HepG2 (cell line): ENCODE data around the gene ARPC1A. TPM values are rescaled to one million over a fixed set of nuclear protein-coding genes. Genes with fewer than 3 reads are reported as not detected.

Experiments used
- ATAC-seq: fragments of 200-7000 bp; cut with Tn5 transposase; 3 replicates; pipeline ENCODE4 v1.9.1; 2020; ENCODE audit warnings: mild to moderate bottlenecking, moderate library complexity
- BruUV-seq: library from RNA; stranded (reverse); fragments of 400-500 nt; replicated peaks from 2 replicates; lab custom pipeline; 2021; lab: Mats Ljungman, UMichigan
- CTCF ChIA-PET: fragments of 300-600 bp; formaldehyde crosslinking; extraction: SDS; loops from one replicate; lab custom pipeline; 2021; ENCODE audit warnings: low total read pairs, inconsistent platforms, low intra/inter-chr PET ratio; lab: Yijun Ruan, JAX
- POLR2A ChIA-PET: fragments of 350-600 bp; sonication (Branson Sonifier 250); formaldehyde crosslinking; loops from one replicate; lab custom pipeline; 2020; ENCODE audit warnings: antibody characterized with exemption, inconsistent platforms; lab: Yijun Ruan, JAX
- DNase-seq: peaks from one replicate; pipeline ENCODE4 v3.0.0-alpha.2; 2015; ENCODE audit warnings: low spot score
- FAIRE-seq: peaks from 3 replicates; lab custom pipeline; 2011; peaks lifted over from hg19 to GRCh38; lab: Jason Lieb, UNC
- H2AFZ ChIP-seq: one replicate; pipeline ENCODE4 v1.6.1; 2011; ENCODE audit warnings: low read length, inconsistent platforms
- H3K27ac ChIP-seq: fragments of 300-600 bp; 3 replicates; pipeline ENCODE4 v1.8.0; 2011; ENCODE audit warnings: mixed run types, mild to moderate bottlenecking, mixed read lengths, low read length, inconsistent platforms; ENCODE audit not compliant: insufficient read depth; ENCODE audit errors: extremely low read length
- H3K27me3 ChIP-seq, 2 experiments: fragments of 200-600 bp in 1 of 2; 2 replicates in 1 of 2; 3 replicates in 1 of 2; pipeline versions ENCODE4 v1.6.0 to v1.8.0; 2011; ENCODE audit warnings: low read length in 2 of 2, mild to moderate bottlenecking in 2 of 2, moderate library complexity in 2 of 2, inconsistent platforms in 1 of 2; ENCODE audit not compliant: insufficient read depth in 2 of 2, control insufficient read depth in 1 of 2
- H3K36me3 ChIP-seq, 2 experiments: fragments of 200-600 bp in 1 of 2; replicated peaks in 1 of 2; 2 replicates in 1 of 2; 3 replicates in 1 of 2; pipeline versions ENCODE4 v1.5.1 to v1.8.0; 2011; ENCODE audit warnings: low read length in 2 of 2, inconsistent platforms in 1 of 2; ENCODE audit not compliant: insufficient read depth in 2 of 2, control insufficient read depth in 1 of 2
- H3K4me1 ChIP-seq: 2 replicates; pipeline ENCODE4 v1.5.1; 2012; ENCODE audit warnings: low read length, inconsistent platforms; ENCODE audit not compliant: insufficient read depth
- H3K4me2 ChIP-seq: 2 replicates; pipeline ENCODE4 v1.6.0; 2011; ENCODE audit warnings: low read depth, low read length, inconsistent platforms
- H3K4me3 ChIP-seq, 3 experiments: fragments of 200-600 bp in 1 of 3; sonication (generic), shearing (Covaris generic) in 1 of 3; replicated peaks in 1 of 3; 2 replicates each; pipeline ENCODE4 v1.5.1; 2011 to 2016; ENCODE audit warnings: low read length in 3 of 3, inconsistent platforms in 2 of 3, low read depth in 2 of 3, mild to moderate bottlenecking in 2 of 3, control low read depth in 1 of 3, mixed read lengths in 1 of 3; ENCODE audit not compliant: insufficient read depth in 1 of 3
- H3K79me2 ChIP-seq: one replicate; pipeline ENCODE4 v1.6.1; 2011; ENCODE audit warnings: low read length, inconsistent platforms; ENCODE audit not compliant: insufficient read depth
- H3K9ac ChIP-seq: 2 replicates; pipeline ENCODE4 v1.6.0; 2011; ENCODE audit warnings: mild to moderate bottlenecking, low read depth, low read length, inconsistent platforms; ENCODE audit not compliant: insufficient read depth
- H3K9me3 ChIP-seq: 2 replicates; pipeline ENCODE4 v1.5.1; 2012; ENCODE audit warnings: mild to moderate bottlenecking, low read length
- H4K20me1 ChIP-seq: 2 replicates; pipeline ENCODE4 v1.6.0; 2011; ENCODE audit warnings: inconsistent platforms, mild to moderate bottlenecking, low read length, moderate library complexity; ENCODE audit not compliant: insufficient read depth
- CHD4 ChIP-seq: fragments of 200-600 bp; sonication (generic); IDR thresholded peaks from 2 replicates; pipeline ENCODE4 v1.7.0; 2017; ENCODE audit warnings: mild to moderate bottlenecking, low read length, borderline replicate concordance
- KDM2A ChIP-seq: sonication (generic); formaldehyde crosslinking; IDR thresholded peaks from 2 replicates; pipeline ENCODE4 v1.4.0; 2020; ENCODE audit warnings: low read depth, missing genetic modification reagents, borderline replicate concordance
- KLF6 ChIP-seq: IDR thresholded peaks from 2 replicates; pipeline ENCODE4 v1.8.0; 2016; ENCODE audit warnings: missing biosample characterization, missing genetic modification reagents
- MIXL1 ChIP-seq: IDR thresholded peaks from 2 replicates; pipeline ENCODE4 v1.6.1; 2016
- MTA3 ChIP-seq: sonication (generic); formaldehyde crosslinking; IDR thresholded peaks from 2 replicates; pipeline ENCODE4 v1.4.0; 2020; ENCODE audit warnings: missing genetic modification reagents
- PPARG ChIP-seq: conservative IDR thresholded peaks from 2 replicates; pipeline ENCODE4 v1.6.1; 2016; ENCODE audit warnings: missing biosample characterization, missing genetic modification reagents
- TCF12 ChIP-seq, 2 experiments: fragments of 450-650 bp in 1 of 2; sonication (generic) in 1 of 2; formaldehyde crosslinking in 1 of 2; IDR thresholded peaks; 2 replicates each; pipeline versions ENCODE4 v1.6.1 to v1.8.0; 2017 to 2022; ENCODE audit warnings: antibody characterized with exemption in 1 of 2, mild to moderate bottlenecking in 1 of 2, missing genetic modification reagents in 1 of 2, moderate library complexity in 1 of 2
- ZNF713 ChIP-seq: sonication (generic); formaldehyde crosslinking; IDR thresholded peaks from 2 replicates; pipeline ENCODE4 v1.4.0; 2020; ENCODE audit warnings: mild to moderate bottlenecking, missing genetic modification reagents
- ZSCAN9 ChIP-seq: IDR thresholded peaks from 2 replicates; pipeline ENCODE4 v1.6.1; 2016; ENCODE audit warnings: borderline replicate concordance
- ZZZ3 ChIP-seq: sonication (generic); formaldehyde crosslinking; IDR thresholded peaks from 2 replicates; pipeline ENCODE4 v1.4.0; 2020; ENCODE audit warnings: missing genetic modification reagents, mild to moderate bottlenecking, borderline replicate concordance
- WGBS: methylation state at CpG from one replicate; pipeline ENCODE4 v1.1.6; 2017; ENCODE audit warnings: low lambda C conversion rate; 5-methylcytosine and 5-hydroxymethylcytosine counted together
- in situ Hi-C: cut with HindIII; loops from 2 replicates; pipeline ENCODE4 v1.10.0; 2017; ENCODE audit warnings: low pct_unique_long_range_greater_than_20kb; ENCODE audit not compliant: extremely low pct_ligation_motif_present
- intact Hi-C: fragments of 100-400 bp; cut with micrococcal nuclease; formaldehyde crosslinking; loops from one replicate; pipeline ENCODE4 v1.10.0; 2022; ENCODE audit not compliant: unreplicated experiment
- polyA plus RNA-seq, 8 experiments: library from polyadenylated mRNA; depleted of rRNA in 3 of 8; stranded (reverse) in 7 of 8; unstranded in 1 of 8; fragments of >200 nt; fragmentation: Illumina TruSeq in 4 of 8; extraction: Trizol in 4 of 8; gene quantifications; 2 replicates each; pipeline versions ENCODE4 v1.2.1 to v1.2.3, GENCODE V29; 2011 to 2016; ENCODE audit warnings: low read depth in 4 of 8, missing spikeins in 1 of 8, mixed read lengths in 1 of 8; ENCODE audit not compliant: insufficient read depth in 1 of 8
- total RNA-seq, 5 experiments: library from RNA; depleted of rRNA; stranded (reverse); fragments of >200 nt; fragmentation: Illumina TruSeq; extraction: Trizol; gene quantifications; 2 replicates each; pipeline ENCODE4 v1.2.3, GENCODE V29; 2016; ENCODE audit warnings: low read depth in 1 of 5
- TF ChIP-seq, protein P1 (sequence below): sonication (generic); formaldehyde crosslinking; IDR thresholded peaks from 2 replicates; pipeline ENCODE4 v1.5.0; 2020; ENCODE audit warnings: mild to moderate bottlenecking, missing genetic modification reagents
- TF ChIP-seq, protein P2 (sequence below): IDR thresholded peaks from 2 replicates; pipeline ENCODE4 v1.6.1; 2016; ENCODE audit warnings: missing compliant biosample characterization, missing genetic modification reagents, borderline replicate concordance
- TF ChIP-seq, protein P3 (sequence below): sonication (generic); formaldehyde crosslinking; IDR thresholded peaks from 2 replicates; pipeline ENCODE4 v1.9.0; 2021; ENCODE audit warnings: missing genetic modification reagents, mild to moderate bottlenecking, borderline replicate concordance

The ARPC1A gene
- total and polyA plus RNA-seq, 2 of the 13 experiments (the other 11 are each of a cell fraction or from before 2014, with no cell fraction given), result 44.3 to 88.5 TPM

DNA sequence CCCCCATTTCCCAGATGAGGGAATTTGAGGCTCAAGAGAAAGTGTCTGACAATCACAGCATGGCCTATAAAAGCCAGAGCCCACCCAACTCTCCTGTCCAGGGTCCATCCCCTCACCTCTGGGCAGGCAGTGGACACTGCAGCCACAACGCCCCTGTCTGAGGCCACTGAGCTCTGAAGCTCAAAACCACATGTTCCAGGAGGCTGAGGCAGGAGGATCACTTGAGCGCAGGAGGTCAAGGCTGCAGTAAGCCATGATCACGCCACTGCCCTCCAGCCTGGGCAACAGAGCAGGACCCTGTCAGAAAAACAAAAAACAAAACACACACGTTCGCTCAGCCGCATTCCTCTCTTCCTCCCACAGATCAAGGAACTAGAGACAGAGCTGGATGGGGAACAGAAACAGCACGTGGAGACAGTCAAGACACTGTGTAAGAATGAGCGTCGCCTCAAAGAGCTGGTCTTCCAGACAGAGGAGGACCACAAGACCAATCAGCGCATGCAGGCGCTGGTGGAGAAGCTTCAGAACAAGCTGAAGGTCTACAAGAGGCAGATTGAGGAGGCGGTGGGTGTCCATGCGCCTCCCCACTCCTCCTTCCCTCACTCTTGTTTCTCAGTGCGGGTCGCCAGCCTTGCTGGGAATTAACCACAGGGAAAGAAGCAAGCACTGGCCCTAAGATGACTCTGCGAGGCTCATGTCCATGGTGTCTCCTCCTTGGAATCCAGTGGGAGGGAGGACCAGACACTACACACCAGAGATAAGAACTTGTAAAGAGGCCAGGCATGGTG is 20.0 kb upstream of the ARPC1A start:
- Histone ChIP-seq H4K20me1 (no peaks in the 10 kb centered on the region), H3K79me2 (no peaks in the 10 kb centered on the region), H2AFZ (no peak overlapping the region), H3K27ac (no peak overlapping the region), H3K9me3 (no peaks in the 10 kb centered on the region; the same call in 1 of the 2 replicates), H3K36me3 (no peaks in the 10 kb centered on the region), H3K4me3 (no peak overlapping the region), H3K4me2 (no peak overlapping the region), H3K27me3 (no peaks in the 10 kb centered on the region), H3K9ac (no peak overlapping the region), H3K4me1 (no peaks in the 10 kb centered on the region)
- WGBS, result 72% methylated on average over 15 of the region's 16 CpGs
- ATAC-seq, result no peak
- in situ Hi-C loops (no loop called here), intact Hi-C loops (no loop called here)
- no peak for FAIRE-seq
- no peak for DNase-seq
- CTCF ChIA-PET, result no interaction called here
- no peak for TF ChIP-seq MIXL1
- TF ChIP-seq, protein P1, sequence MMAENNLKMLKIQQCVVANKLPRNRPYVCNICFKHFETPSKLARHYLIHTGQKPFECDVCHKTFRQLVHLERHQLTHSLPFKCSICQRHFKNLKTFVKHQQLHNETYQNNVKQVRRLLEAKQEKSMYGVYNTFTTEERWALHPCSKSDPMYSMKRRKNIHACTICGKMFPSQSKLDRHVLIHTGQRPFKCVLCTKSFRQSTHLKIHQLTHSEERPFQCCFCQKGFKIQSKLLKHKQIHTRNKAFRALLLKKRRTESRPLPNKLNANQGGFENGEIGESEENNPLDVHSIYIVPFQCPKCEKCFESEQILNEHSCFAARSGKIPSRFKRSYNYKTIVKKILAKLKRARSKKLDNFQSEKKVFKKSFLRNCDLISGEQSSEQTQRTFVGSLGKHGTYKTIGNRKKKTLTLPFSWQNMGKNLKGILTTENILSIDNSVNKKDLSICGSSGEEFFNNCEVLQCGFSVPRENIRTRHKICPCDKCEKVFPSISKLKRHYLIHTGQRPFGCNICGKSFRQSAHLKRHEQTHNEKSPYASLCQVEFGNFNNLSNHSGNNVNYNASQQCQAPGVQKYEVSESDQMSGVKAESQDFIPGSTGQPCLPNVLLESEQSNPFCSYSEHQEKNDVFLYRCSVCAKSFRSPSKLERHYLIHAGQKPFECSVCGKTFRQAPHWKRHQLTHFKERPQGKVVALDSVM (CRISPR knock-in tag), result peak; percentile 63
- POLR2A ChIA-PET, result no interaction called here
- no TSS peak for BruUV-seq

DNA sequence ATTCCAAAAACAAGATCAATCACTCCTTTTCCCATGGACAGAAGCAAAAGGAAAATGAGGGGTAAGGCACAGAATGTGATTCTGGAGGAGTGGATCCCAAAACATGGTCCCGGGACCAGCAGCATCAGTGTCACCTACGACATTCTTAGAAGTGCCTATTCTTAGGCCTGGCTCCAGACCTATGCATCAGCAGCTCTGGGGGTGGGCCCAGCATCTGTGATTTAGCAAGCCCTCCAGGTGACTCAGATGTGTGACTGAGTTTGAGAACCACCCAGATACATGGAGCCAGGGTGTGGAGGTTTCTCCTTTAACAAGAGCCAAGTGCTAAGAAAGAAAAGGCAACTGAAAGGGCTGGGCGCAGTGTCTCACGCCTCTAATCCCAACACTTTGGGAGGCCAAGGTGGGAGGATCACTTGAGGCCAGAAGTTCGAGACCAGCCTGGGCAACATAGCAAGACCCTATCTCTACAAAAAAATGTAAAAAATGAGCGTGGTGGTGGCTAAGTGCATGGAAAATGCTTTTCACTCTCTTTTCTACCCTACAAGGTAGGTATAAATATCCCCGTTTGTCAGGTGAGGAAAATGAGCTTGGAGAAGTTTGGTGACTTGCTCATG is 17.1 kb upstream of the ARPC1A start:
- in situ Hi-C loops (no loop called here), intact Hi-C loops (no loop called here)
- Histone ChIP-seq H3K36me3 (no peaks in the 10 kb centered on the region), H4K20me1 (no peaks in the 10 kb centered on the region), H3K4me2 (no peak overlapping the region), H3K4me3 (no peak overlapping the region), H3K27me3 (no peaks in the 10 kb centered on the region), H3K9me3 (no peaks in the 10 kb centered on the region; the same call in 1 of the 2 replicates), H3K27ac (no peak overlapping the region), H3K4me1 (peaks cover 13% of the 10 kb centered on the region), H3K9ac (no peak overlapping the region), H2AFZ (no peak overlapping the region), H3K79me2 (no peaks in the 10 kb centered on the region)
- DNase-seq, result no peak
- ATAC-seq, result no peak
- TF ChIP-seq, protein P2, sequence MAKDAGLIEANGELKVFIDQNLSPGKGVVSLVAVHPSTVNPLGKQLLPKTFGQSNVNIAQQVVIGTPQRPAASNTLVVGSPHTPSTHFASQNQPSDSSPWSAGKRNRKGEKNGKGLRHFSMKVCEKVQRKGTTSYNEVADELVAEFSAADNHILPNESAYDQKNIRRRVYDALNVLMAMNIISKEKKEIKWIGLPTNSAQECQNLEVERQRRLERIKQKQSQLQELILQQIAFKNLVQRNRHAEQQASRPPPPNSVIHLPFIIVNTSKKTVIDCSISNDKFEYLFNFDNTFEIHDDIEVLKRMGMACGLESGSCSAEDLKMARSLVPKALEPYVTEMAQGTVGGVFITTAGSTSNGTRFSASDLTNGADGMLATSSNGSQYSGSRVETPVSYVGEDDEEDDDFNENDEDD (CRISPR knock-in tag), result no peak
- TF ChIP-seq KLF6 (CRISPR knock-in tag), result no peak
- no peak for TF ChIP-seq KDM2A (CRISPR knock-in tag)
- no peak for TF ChIP-seq ZSCAN9 (CRISPR knock-in tag)
- TF ChIP-seq, protein P3, sequence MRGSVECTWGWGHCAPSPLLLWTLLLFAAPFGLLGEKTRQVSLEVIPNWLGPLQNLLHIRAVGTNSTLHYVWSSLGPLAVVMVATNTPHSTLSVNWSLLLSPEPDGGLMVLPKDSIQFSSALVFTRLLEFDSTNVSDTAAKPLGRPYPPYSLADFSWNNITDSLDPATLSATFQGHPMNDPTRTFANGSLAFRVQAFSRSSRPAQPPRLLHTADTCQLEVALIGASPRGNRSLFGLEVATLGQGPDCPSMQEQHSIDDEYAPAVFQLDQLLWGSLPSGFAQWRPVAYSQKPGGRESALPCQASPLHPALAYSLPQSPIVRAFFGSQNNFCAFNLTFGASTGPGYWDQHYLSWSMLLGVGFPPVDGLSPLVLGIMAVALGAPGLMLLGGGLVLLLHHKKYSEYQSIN (CRISPR knock-in tag), result no peak
- no peak for TF ChIP-seq TCF12 (IDR thresholded peaks at IDR 0.05)
- no peak for TF ChIP-seq TCF12 (CRISPR knock-in tag; IDR thresholded peaks at IDR 0.05)
- TF ChIP-seq ZZZ3 (CRISPR knock-in tag), result no peak
- TF ChIP-seq MTA3 (CRISPR knock-in tag), result no peak
- no peak for TF ChIP-seq PPARG (CRISPR knock-in tag)
- TF ChIP-seq CHD4, result no peak
- TF ChIP-seq ZNF713 (CRISPR knock-in tag), result no peak
- CTCF ChIA-PET, result no interaction called here
- no TSS peak for BruUV-seq
- POLR2A ChIA-PET, result no interaction called here
- no peak for FAIRE-seq
- 60% methylated on average over 7 of the region's 7 CpGs for WGBS
